Esophagus (tissue), 2 donors: ENCODE data around the gene PCNX1. TPM values are rescaled to one million over a fixed set of nuclear protein-coding genes. Genes with fewer than 3 reads are reported as not detected.

ENCODE experiments used
- H3K27ac ChIP-seq, 2 donors: one replicate each; pipeline ENCODE4 v1.5.1; 2013; ENCODE audit warnings: low read depth in 2 of 2, mild to moderate bottlenecking in 2 of 2, inconsistent platforms in 1 of 2, low read length in 1 of 2, moderate library complexity in 1 of 2
- H3K27me3 ChIP-seq, 2 donors: one replicate each; pipeline ENCODE4 v1.6.1; 2013; ENCODE audit warnings: low read length in 2 of 2, control low read depth in 1 of 2, mild to moderate bottlenecking in 1 of 2; ENCODE audit not compliant: insufficient read depth in 2 of 2, control insufficient read depth in 1 of 2
- H3K36me3 ChIP-seq, 2 donors: one replicate each; pipeline ENCODE4 v1.6.1; 2013; ENCODE audit warnings: low read length in 1 of 2; ENCODE audit not compliant: control insufficient read depth in 2 of 2, insufficient read depth in 2 of 2
- H3K4me1 ChIP-seq, 2 donors: one replicate each; pipeline ENCODE4 v1.6.1; 2013; ENCODE audit warnings: low read length in 1 of 2; ENCODE audit not compliant: control insufficient read depth in 2 of 2, insufficient read depth in 2 of 2
- H3K4me3 ChIP-seq, 2 donors: one replicate each; pipeline ENCODE4 v1.5.1; 2013; ENCODE audit warnings: low read length in 2 of 2, mild to moderate bottlenecking in 2 of 2, low read depth in 1 of 2, moderate library complexity in 1 of 2
- H3K9me3 ChIP-seq, 2 donors: one replicate each; pipeline ENCODE4 v1.6.1; 2013; ENCODE audit warnings: mild to moderate bottlenecking in 2 of 2, low read depth in 1 of 2, low read length in 1 of 2, moderate library complexity in 1 of 2; ENCODE audit not compliant: control insufficient read depth in 2 of 2, insufficient read depth in 1 of 2
- WGBS, 2 donors: extraction: QIAGEN DNeasy Blood & Tissue Kit; methylation state at CpG; one replicate each; pipeline ENCODE4 v1.1.7; 2013; 5-methylcytosine and 5-hydroxymethylcytosine counted together
- polyA plus RNA-seq, 2 donors: library from polyadenylated mRNA; stranded (reverse); fragments of 200-250 nt; gene quantifications; one replicate each; pipeline ENCODE4 v1.2.3, GENCODE V29; 2013
- donor health status: healthy with polysubstance abuse.
- donor health status: Bipolar disorder and iron deficiency.

Gene PCNX1
- polyA plus RNA-seq, 2 donors, result 3.9 to 4.1 TPM

- Histone ChIP-seq H3K4me3 (no peak overlapping the region), H3K27ac (no peak overlapping the region), H3K27me3 (no peaks in the 10 kb centered on the region), H3K4me1 (no peaks in the 10 kb centered on the region), H3K36me3 (peaks cover 5 to 6% of the 10 kb centered on the region in 2 donors), H3K9me3 (no peaks in the 10 kb centered on the region)
- 55 to 60% methylated on average over 6 of the region's 6 CpGs for WGBS, 2 donors
Measured at GRCh38 chr14:70972107-70972976, 65.1 kb downstream of the PCNX1 start.

- Histone ChIP-seq H3K4me3 (no peak overlapping the region), H3K9me3 (no peaks in the 10 kb centered on the region), H3K36me3 (peaks cover 12 to 13% of the 10 kb centered on the region in 2 donors), H3K27me3 (no peaks in the 10 kb centered on the region), H3K4me1 (no peaks in the 10 kb centered on the region), H3K27ac (no peak overlapping the region)
- WGBS, 2 donors, result 90% methylated on average over 6 of the region's 6 CpGs
Measured at GRCh38 chr14:70976591-70976990, 69.3 kb downstream of the PCNX1 start.

DNA sequence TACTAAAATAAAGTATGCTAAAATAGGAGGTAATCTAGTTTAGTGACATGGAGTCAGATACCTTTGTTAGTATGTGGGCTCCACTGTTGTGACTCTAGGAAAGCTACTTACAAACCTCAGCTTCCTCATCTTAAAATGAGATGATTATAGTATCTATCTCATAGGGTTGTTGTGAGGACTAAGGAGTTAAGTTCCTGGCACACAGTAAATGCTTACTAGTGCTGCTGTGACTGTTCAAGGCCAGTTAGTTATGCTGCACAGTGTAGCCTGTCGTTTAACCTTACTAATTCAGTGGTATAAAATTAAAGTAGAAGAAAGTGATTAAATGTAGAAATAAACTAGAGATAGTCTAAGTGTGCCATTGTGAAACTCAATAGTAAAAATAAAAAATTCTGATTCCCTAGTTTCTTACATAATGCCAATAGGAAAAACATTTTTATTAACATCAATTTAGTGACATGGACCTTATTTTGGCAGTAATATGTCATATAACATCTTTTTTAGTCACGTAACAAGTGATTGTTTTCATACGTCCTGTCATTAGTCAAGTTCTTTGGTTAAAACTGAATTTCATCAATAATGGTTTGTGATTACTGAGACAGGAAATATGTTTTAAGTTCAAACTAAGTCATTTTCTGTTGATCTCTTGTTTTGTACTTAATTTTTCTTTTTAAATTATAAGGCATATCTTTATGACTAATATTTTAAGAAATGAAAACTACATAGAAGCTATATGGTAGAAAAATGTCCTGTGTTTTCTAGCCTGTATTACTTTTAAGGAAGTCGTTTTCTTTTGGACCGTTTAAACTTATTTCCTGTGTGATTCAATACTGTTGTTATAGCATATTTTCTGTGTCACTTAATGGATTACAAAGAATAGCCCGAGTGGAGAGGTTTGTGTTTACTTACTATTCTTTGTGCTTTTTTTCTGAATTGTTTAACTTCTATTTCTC is 74.0 kb downstream of the PCNX1 start:
- Histone ChIP-seq H3K4me3 (no peak overlapping the region), H3K36me3 (peaks cover 12 to 13% of the 10 kb centered on the region in 2 donors), H3K4me1 (no peaks in the 10 kb centered on the region), H3K9me3 (no peaks in the 10 kb centered on the region), H3K27me3 (no peaks in the 10 kb centered on the region), H3K27ac (no peak overlapping the region)
- 49 to 50% methylated on average over 6 of the region's 6 CpGs for WGBS, 2 donors

DNA sequence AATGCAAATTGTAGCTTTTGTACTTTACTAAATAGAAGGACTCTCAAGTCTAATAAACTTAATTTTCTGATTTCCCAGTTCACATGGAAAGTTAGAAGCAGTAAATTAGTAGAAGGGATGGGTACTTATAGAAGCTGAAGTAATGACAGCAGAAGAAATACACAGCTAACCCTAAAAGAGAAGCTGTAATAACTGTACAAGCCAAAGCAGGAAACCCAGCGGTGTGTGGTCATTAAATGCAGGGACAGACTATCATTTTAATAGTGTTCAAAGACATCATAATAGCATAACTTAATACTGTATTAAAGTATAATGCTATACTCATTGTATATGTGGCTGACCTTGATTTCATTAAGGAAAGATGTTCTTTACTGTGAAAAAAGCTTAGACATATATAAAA is 74.9 kb downstream of the PCNX1 start:
- H3K27ac ChIP-seq, result no peak overlapping the region
- H3K36me3 ChIP-seq, result peaks cover 7 to 10% of the 10 kb centered on the region in 2 donors
- H3K27me3 ChIP-seq, result no peaks in the 10 kb centered on the region
- H3K9me3 ChIP-seq, result no peaks in the 10 kb centered on the region
- H3K4me3 ChIP-seq, result no peak overlapping the region
- WGBS, 2 donors, result 76 to 82% methylated on average over 1 of the region's 1 CpG
- no peaks in the 10 kb centered on the region for H3K4me1 ChIP-seq

DNA sequence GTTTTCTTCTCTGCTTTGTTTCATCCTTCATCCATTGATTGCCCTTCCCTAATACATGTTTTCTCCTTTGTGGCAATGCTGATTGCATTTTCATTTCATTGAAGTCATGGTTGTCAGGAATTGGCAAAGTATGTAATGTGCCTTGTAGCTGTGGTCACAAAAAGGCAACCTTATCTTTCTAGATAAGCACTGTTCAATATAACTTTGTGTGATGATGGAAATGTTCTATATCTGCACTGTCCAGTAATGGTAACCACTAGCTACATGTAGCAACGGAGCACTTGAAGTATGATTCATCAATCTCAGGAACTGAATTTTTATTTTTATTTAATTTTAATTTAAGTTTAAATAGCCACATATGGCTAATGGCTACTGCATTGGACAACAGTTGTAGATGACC is 79.8 kb downstream of the PCNX1 start:
- Histone ChIP-seq H3K4me3 (no peak overlapping the region), H3K9me3 (no peaks in the 10 kb centered on the region), H3K4me1 (no peaks in the 10 kb centered on the region), H3K27ac (no peak overlapping the region), H3K27me3 (no peaks in the 10 kb centered on the region), H3K36me3 (peaks cover 2 to 3% of the 10 kb centered on the region in 2 donors)
- 73 to 84% methylated on average over 1 of the region's 1 CpG for WGBS, 2 donors

DNA sequence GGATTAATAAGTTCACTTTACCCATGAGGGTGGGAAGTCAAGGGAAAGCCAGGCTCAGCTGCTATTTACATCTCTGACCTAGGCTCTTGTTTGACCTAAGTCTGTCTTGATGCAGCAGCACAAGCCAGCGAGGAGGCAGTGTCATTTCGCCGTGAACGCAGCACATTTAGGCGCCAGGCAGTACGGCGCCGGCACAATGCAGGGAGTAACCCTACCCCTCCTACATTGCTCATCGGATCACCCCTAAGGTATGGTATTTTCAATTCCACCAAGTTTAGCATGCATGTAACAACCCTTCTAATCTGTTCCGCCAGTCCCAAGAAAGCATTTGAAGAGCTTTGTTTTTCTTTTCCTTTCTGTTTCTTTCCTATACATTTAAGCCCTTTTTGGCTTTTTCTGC is 81.2 kb downstream of the PCNX1 start:
- Histone ChIP-seq H3K4me1 (no peaks in the 10 kb centered on the region), H3K36me3 (peaks cover 2 to 3% of the 10 kb centered on the region in 2 donors), H3K27ac (no peak overlapping the region), H3K9me3 (no peaks in the 10 kb centered on the region), H3K4me3 (no peak overlapping the region), H3K27me3 (no peaks in the 10 kb centered on the region)
- WGBS, 2 donors, result 92 to 94% methylated on average over 10 of the region's 10 CpGs

- Histone ChIP-seq H3K4me3 (no peak overlapping the region), H3K27ac (no peak overlapping the region), H3K27me3 (no peaks in the 10 kb centered on the region), H3K4me1 (no peaks in the 10 kb centered on the region), H3K9me3 (no peaks in the 10 kb centered on the region), H3K36me3 (peaks cover 2 to 3% of the 10 kb centered on the region in 2 donors)
Measured at GRCh38 chr14:70993931-70994330, 86.7 kb downstream of the PCNX1 start.

- 88 to 98% methylated on average over 1 of the region's 1 CpG for WGBS, 2 donors
- Histone ChIP-seq H3K36me3 (peaks cover 2 to 3% of the 10 kb centered on the region in 2 donors), H3K4me3 (no peak overlapping the region), H3K27ac (no peak overlapping the region), H3K9me3 (no peaks in the 10 kb centered on the region), H3K27me3 (no peaks in the 10 kb centered on the region), H3K4me1 (no peaks in the 10 kb centered on the region)
Measured at GRCh38 chr14:70995211-70995610, 88.0 kb downstream of the PCNX1 start.

DNA sequence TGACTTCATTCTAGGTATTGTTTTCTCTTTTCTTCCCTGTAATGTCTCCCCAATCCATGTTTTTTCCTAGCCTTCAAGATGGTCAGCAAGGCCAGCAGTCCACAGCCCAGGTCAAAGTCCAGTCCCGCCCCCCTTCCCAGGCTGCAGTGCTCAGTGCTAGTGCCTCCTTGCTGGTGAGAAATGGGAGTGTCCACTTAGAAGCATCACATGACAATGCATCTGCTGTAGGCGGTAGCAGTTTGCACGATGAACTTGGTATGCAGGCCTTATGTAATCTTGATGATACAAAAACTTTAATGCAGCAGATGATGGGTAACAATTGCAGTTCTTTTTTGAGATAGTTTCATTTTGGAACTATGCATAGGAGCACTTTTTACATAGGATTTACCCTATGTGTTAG is 88.4 kb downstream of the PCNX1 start:
- no peaks in the 10 kb centered on the region for H3K9me3 ChIP-seq
- no peaks in the 10 kb centered on the region for H3K4me1 ChIP-seq
- H3K4me3 ChIP-seq, result no peak overlapping the region
- no peak overlapping the region for H3K27ac ChIP-seq
- WGBS, 2 donors, result 82 to 88% methylated on average over 3 of the region's 3 CpGs
- no peaks in the 10 kb centered on the region for H3K27me3 ChIP-seq
- H3K36me3 ChIP-seq, result peaks cover 2 to 3% of the 10 kb centered on the region in 2 donors
